ENCODE results near the gene ZNF711. TPM values are rescaled to one million over a fixed set of nuclear protein-coding genes. Genes with fewer than 3 reads are reported as not detected.
A peak's percentile ranks its signal among the peaks of the same experiment; 100 is the strongest.

Gene ZNF711
- total RNA-seq, 1 donor from 2014 or later, result 12.5 TPM

- Histone ChIP-seq H3K4me2 (ENCODE audit: low read length) (no peak overlapping the region), H3K9me3 (ENCODE audit: insufficient read depth, low read depth, low read length) (no peaks in the 10 kb centered on the region), H3K27me3 (ENCODE audit: insufficient read depth, low read length) (no peaks in the 10 kb centered on the region), H3K27ac (ENCODE audit: low read depth, low read length) (no peak overlapping the region), H3K79me2 (ENCODE audit: insufficient read depth, low read length) (no peaks in the 10 kb centered on the region), H3K4me1 (ENCODE audit: insufficient read depth, low read length) (no peaks in the 10 kb centered on the region), H3K9ac (ENCODE audit: low read length) (no peak overlapping the region), H2AFZ (ENCODE audit: low read depth, low read length) (no peak overlapping the region), H3K36me3 (ENCODE audit: insufficient read depth, low read length) (no peaks in the 10 kb centered on the region), H4K20me1 (ENCODE audit: insufficient read depth, low read length) (no peaks in the 10 kb centered on the region), H3K4me3 (ENCODE audit: insufficient read depth, low read depth, low read length) (no peak overlapping the region)
- Mint-ChIP-seq H3K27me3 (ENCODE audit: low read depth, unreplicated experiment) (no peaks in the 10 kb centered on the region), H3K4me1 (ENCODE audit: low read depth, unreplicated experiment) (no peaks in the 10 kb centered on the region), H3K9me3 (ENCODE audit: unreplicated experiment) (no peaks in the 10 kb centered on the region), H3K36me3 (ENCODE audit: low read depth, unreplicated experiment) (no peaks in the 10 kb centered on the region), H3K27ac (ENCODE audit: unreplicated experiment) (no peak overlapping the region), H3K4me3 (ENCODE audit: unreplicated experiment) (no peak overlapping the region)
- no peak for TF ChIP-seq EZH2 (IDR thresholded peaks at IDR 0.05; ENCODE audit: insufficient read depth, low read length)
- no peak for TF ChIP-seq CTCF (IDR thresholded peaks at IDR 0.05; ENCODE audit: insufficient read depth, low read depth, low read length)
- no peak for FAIRE-seq
- no peak for DNase-seq (ENCODE audit: low read depth)
Measured at GRCh38 chrX:85203461-85203970, 40.3 kb upstream of the ZNF711 start.

GRCh38 chrX:85213792-85214530, 29.8 kb upstream of the ZNF711 start:
- Histone ChIP-seq H2AFZ (ENCODE audit: low read depth, low read length) (no peak overlapping the region), H3K36me3 (ENCODE audit: insufficient read depth, low read length) (no peaks in the 10 kb centered on the region), H3K9me3 (ENCODE audit: insufficient read depth, low read depth, low read length) (no peaks in the 10 kb centered on the region), H3K4me1 (ENCODE audit: insufficient read depth, low read length) (no peaks in the 10 kb centered on the region), H4K20me1 (ENCODE audit: insufficient read depth, low read length) (no peaks in the 10 kb centered on the region), H3K79me2 (ENCODE audit: insufficient read depth, low read length) (no peaks in the 10 kb centered on the region), H3K27ac (ENCODE audit: low read depth, low read length) (no peak overlapping the region), H3K27me3 (ENCODE audit: insufficient read depth, low read length) (no peaks in the 10 kb centered on the region), H3K4me3 (ENCODE audit: insufficient read depth, low read depth, low read length) (no peak overlapping the region), H3K9ac (ENCODE audit: low read length) (no peak overlapping the region), H3K4me2 (ENCODE audit: low read length) (no peak overlapping the region)
- Mint-ChIP-seq H3K4me3 (ENCODE audit: unreplicated experiment) (no peak overlapping the region), H3K27ac (ENCODE audit: unreplicated experiment) (no peak overlapping the region), H3K36me3 (ENCODE audit: low read depth, unreplicated experiment) (no peaks in the 10 kb centered on the region), H3K9me3 (ENCODE audit: unreplicated experiment) (no peaks in the 10 kb centered on the region), H3K4me1 (ENCODE audit: low read depth, unreplicated experiment) (no peaks in the 10 kb centered on the region), H3K27me3 (ENCODE audit: low read depth, unreplicated experiment) (no peaks in the 10 kb centered on the region)
- DNase-seq (ENCODE audit: low read depth), result no peak
- TF ChIP-seq CTCF (IDR thresholded peaks at IDR 0.05; ENCODE audit: insufficient read depth, low read depth, low read length), result no peak
- no peak for TF ChIP-seq EZH2 (IDR thresholded peaks at IDR 0.05; ENCODE audit: insufficient read depth, low read length)
- no peak for FAIRE-seq

- no peak overlapping the region for H3K4me3 Mint-ChIP-seq (ENCODE audit: unreplicated experiment)
- no peak overlapping the region for H3K4me2 ChIP-seq (ENCODE audit: low read length)
- no peak overlapping the region for H3K27ac ChIP-seq (ENCODE audit: low read depth, low read length)
- no peaks in the 10 kb centered on the region for H3K36me3 Mint-ChIP-seq (ENCODE audit: low read depth, unreplicated experiment)
- H3K36me3 ChIP-seq (ENCODE audit: insufficient read depth, low read length), result no peaks in the 10 kb centered on the region
- H3K4me3 ChIP-seq (ENCODE audit: insufficient read depth, low read depth, low read length), result no peak overlapping the region
- no peaks in the 10 kb centered on the region for H3K79me2 ChIP-seq (ENCODE audit: insufficient read depth, low read length)
- H3K9me3 ChIP-seq (ENCODE audit: insufficient read depth, low read depth, low read length), result no peaks in the 10 kb centered on the region
- H2AFZ ChIP-seq (ENCODE audit: low read depth, low read length), result no peak overlapping the region
- DNase-seq (ENCODE audit: low read depth), result no peak
- H3K4me1 ChIP-seq (ENCODE audit: insufficient read depth, low read length), result no peaks in the 10 kb centered on the region
- H3K9me3 Mint-ChIP-seq (ENCODE audit: unreplicated experiment), result no peaks in the 10 kb centered on the region
- no peaks in the 10 kb centered on the region for H4K20me1 ChIP-seq (ENCODE audit: insufficient read depth, low read length)
- H3K9ac ChIP-seq (ENCODE audit: low read length), result no peak overlapping the region
- H3K27ac Mint-ChIP-seq (ENCODE audit: unreplicated experiment), result no peak overlapping the region
- H3K27me3 ChIP-seq (ENCODE audit: insufficient read depth, low read length), result no peaks in the 10 kb centered on the region
- peak; percentile 81 for FAIRE-seq
- TF ChIP-seq CTCF (IDR thresholded peaks at IDR 0.05; ENCODE audit: insufficient read depth, low read depth, low read length) (no peak), EZH2 (IDR thresholded peaks at IDR 0.05; ENCODE audit: insufficient read depth, low read length) (no peak)
- H3K4me1 Mint-ChIP-seq (ENCODE audit: low read depth, unreplicated experiment), result no peaks in the 10 kb centered on the region
- H3K27me3 Mint-ChIP-seq (ENCODE audit: low read depth, unreplicated experiment), result no peaks in the 10 kb centered on the region
Measured at GRCh38 chrX:85215946-85216345, 27.8 kb upstream of the ZNF711 start.
